NCI-H226 (cell line): ENCODE measurements around the gene FAM98B.
"Not testable (repeated sequence)": the region's sequence is repeated elsewhere in the genome, so short reads cannot be mapped to it uniquely, and the experiment has no call there.

Experiments
- DNase-seq: peaks from one replicate; pipeline ENCODE4 v3.0.0-alpha.2; 2015

FAM98B gene

DNA sequence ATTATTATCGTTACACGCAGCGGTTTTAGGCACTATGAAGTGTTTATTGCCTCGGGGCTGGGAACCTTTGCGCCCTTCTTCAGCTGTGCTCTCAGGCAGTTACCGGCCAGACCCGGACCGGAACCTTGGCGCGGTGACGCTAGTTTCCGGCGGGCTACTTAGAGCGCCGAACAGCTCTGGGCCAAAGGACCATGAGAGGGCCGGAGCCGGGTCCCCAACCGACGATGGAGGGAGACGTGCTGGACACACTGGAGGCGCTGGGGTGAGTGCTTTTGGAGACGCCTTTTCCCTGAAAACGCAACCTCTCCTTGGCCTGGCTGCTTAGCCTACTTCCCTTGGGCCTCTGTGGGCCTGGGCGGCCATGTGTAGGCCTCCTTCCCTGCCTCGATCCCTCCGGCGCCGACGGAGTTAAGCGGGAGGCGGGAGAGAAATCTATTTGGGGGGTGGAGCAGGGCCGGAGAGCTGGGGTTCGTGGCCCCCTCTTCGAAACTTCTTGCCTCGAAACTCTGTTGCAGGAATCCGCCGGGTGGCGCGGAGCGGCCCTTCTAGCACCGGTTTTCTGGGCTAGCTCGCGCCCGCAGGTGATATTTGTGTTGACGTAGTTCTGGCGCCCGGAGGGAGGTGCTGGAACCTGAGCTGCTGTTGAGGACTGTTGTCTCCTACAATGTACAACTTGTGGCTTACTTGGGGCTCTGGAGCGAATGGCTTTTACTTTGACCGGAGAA lies at the start of gene FAM98B:
TSS of gene FAM98B (plus strand) at position 157 of the 725 bp plus-strand sequence. CDS start at position 192, 35 bp downstream.
- DNase-seq: peak; percentile 77

DNA sequence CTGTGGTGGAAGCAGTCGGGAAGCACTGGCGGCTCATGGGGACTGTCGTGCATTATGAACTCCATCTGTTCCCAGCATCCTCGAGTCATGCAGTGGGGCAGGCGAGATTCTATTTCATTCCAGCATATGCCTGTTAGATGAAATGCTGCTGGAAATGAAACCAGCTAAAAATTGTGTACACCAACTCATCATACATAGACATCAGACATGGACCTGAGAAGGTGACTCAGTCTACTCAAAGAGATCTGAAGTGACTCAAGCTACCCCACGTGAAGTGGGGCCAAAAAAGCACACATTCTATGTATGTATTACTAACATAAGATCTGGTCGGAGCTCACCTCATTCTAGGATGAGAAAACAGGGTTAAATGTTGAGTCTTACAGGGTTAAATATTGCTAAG lies 47.5 kb upstream of the FAM98B start:
- DNase-seq: no peak

DNA sequence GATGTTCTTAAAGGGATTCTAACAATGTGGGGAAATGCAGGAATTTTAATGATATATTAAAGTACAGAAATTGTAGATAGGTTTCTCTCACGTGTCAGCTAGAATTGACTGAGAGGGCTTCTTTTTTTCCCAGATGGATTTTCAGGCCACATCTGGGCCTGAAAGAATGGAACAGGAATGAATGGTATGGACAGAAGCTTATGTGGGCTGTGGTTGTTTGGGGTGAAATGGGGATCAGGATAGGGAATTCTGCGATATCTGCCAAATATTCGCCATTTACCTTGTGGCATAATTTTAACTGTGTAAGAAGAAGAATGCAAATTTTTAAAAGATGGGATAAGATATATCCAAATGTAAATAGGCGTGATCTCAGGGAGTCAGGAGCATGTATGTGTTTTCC lies 45.4 kb upstream of the FAM98B start:
- DNase-seq: no peak

DNA sequence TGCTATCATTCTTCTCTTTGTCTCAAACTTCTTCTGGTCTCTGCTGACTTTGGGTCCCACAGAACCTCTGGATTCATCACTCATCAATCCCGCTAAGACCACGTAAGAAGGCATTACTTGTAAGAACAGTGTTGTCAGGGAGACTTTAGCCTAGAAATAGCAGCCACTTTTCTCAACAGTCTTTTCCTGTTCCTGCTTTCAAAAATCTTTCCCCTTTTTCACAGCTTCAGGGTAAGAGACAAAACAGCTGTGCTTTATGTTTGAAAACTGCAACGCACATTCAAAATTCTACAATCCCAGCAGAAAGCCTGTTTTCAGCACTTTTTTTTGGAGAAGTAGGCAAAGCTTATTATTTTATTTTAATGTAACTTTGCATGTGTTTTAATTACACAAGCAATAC lies 42.0 kb upstream of the FAM98B start:
- DNase-seq: no peak

DNA sequence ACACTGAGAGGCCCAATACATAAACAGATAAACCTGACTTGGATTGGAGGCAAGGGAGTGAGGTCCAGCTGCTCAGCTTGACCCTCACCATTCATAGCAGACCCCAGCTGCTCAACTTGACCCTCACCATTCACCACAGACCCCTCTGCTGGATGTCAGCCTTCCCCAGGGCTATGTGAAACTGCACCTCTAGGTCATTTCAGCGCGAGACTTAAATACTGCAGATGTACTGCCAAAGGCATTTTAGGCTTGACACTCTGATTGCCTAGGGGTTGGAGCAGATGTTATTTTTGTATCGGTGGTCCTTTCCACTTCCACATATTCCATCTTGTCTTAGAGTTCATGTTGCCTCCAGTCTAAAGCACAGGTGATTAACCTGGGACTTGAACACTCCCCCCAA lies 41.5 kb upstream of the FAM98B start:
- no peak for DNase-seq

DNA sequence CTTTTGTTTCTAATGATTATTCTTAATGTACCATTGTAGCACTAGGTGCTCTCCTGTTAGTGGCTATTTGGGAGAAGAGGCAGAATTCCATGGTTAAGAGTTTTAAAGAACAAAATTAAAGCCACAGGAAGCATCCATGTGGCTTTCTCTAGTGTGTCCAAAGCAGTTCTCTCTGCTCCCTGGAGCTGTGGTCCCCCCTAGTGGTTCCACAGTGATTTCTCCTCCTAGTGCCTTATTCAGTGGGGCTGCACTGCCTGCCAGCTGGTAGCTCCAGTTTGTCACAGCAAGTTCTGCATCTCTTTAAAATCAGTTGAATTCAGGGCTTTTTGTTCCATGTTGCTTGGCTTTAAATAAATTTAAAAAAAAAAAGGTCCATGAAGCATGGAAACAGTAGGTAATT lies 39.6 kb upstream of the FAM98B start:
- DNase-seq: peak; percentile 8

DNA sequence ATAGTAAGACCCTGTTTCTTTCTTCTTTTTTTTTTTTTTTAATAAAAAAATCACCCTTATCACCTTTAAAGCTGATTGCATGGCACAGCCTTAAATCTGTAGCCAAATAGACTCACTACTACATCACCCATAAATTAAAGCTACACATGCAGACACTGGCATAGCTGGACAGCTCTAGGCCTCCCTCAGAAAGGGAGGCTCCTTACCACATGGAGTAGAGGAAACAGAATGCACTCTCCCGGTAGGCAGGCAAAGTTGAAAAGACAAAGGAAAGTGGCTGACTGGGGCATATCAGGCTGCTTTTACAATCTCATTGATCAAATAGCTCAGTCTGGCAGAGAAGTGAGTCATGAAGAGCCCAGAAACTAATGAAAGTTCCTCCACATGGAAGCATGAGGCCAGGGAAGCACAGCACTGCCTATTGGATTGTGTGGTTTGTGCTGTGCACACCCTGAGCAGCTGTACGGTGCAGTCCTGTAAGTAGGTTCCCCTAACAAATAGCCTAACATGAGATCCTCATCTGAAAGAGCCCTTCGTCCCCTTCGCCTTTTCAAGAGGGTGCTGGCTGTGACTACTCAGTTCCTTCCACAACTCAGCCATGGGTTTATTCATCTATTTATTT lies 32.7 kb upstream of the FAM98B start:
- no peak for DNase-seq

DNA sequence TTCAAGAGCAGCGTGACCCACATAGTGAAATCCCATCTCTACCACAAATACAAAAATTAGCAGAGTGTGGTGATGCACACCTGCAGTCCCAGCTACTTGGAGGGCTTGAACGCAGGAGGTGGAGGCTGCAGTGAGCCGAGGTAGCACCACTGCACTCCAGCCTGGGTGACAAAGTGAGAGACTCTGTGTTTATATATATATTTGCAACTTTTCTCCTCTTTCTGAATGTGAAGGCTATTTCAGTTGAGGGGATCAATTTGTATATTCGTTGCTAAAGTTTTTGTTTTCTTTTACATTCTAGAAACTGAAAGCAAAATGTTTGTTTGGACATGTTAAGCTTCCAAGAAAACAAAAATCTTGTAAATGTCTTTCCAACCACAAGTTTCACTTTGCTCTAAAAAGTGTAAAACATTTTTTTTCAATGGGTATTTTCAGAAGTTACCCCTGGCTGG lies 29.8 kb upstream of the FAM98B start:
- DNase-seq: no peak

DNA sequence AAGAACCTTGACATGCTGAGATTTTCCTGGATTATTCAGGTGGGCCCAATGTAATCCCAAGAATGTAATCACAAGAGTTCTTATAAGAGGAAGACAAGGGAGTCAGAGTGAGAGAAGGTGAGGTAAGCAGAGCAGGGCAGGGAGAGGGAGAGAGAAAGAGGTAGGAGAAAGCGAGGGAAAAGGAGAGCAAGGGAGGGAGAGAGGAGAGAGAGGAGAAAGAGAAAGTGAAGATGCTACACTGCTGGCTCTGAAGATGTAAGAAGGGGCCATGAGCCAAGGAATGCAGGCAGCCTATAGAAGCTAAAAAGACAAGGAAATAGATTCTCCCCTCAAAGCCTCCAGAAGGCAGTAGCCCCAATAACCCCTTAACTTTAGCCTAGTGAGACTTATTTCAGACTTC lies 28.7 kb upstream of the FAM98B start:
- no peak for DNase-seq

DNA sequence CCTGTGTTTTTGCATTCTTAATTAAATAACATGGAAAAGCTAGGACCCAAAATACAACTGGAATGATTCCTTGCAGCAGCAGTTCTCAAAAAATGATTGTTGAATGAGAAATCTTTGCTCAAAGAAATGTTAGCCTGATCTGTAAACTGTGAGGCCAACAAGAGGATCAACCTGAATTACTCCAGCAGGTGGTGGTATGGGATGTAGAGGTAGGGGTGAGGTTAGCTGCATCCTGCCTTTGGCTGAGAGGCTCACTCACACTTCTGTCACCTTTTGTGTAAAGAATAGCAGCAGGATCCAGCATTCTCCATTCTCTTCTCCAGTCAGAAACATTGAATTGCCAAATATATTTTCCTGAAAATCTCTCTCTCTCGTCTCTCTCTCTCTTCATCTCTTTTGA lies 26.5 kb upstream of the FAM98B start:
- DNase-seq: no peak

DNA sequence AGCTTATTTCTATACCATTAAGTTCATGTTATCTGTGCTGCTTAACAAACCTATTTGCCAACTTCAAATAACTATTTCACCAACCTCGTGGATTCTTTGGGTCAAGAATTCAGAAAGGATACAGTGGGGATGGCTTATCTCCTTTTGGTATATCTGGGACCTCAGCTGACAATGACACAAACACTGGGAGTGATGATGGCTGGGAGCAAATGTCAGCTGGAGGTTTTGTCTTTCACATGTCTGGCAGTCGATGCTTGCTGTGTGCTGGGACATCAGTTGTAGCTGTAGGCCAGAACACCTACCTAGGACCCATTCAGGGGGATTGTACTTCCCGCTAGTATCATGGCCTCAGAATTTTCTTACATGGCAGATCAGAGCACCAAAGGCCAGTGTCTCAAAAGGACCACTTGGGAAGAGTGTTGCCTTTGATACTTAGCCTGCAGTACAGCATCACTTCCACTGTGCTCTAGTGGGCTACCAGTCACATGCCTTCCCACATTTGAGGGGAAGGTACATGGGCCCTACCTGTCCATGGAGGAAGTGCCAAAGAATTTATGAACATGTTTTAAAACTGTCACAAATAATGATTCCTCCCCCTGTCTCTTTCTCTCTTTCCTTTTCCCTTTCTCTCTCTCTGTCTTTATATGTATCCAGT lies 23.7 kb upstream of the FAM98B start:
- DNase-seq: no peak

DNA sequence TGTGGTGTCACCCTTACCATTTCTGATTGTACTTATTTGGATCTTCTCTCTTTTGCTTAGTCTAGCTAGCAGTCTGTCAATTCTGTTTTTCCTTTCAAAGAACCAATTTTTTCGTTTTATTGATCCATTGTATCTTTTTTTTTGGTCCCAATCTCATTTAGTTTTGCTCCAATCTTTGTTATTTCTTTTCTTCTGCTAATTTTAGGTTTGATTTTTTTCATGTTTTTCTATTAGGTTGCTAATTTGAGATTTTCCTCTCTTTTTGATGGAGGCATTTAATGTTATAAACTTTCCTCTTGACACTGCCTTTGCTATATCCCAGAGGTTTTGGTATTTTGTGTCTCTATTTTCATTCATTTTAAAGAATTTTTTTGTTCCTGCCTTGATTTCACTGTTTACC lies 16.9 kb upstream of the FAM98B start:
- DNase-seq: no peak

DNA sequence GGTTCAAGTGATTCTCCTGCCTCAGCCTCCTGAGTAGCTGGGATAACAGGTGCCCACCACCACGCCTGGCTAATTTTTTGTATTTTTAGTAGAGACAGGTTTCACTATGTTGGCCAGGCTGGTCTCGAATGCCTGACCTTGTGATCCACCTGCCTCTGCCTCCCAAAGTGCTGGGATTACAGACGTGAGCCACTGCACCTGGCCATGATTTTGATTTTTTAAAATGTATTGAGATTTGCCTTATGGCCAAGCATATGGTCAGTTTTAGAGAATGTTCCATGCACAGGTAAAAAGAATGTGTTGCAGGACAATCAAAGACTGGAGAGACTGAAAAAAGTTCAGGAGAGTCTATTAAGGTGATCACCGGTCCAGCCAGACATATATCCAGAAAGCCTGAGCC lies 16.3 kb upstream of the FAM98B start:
- not testable (repeated sequence) for DNase-seq

DNA sequence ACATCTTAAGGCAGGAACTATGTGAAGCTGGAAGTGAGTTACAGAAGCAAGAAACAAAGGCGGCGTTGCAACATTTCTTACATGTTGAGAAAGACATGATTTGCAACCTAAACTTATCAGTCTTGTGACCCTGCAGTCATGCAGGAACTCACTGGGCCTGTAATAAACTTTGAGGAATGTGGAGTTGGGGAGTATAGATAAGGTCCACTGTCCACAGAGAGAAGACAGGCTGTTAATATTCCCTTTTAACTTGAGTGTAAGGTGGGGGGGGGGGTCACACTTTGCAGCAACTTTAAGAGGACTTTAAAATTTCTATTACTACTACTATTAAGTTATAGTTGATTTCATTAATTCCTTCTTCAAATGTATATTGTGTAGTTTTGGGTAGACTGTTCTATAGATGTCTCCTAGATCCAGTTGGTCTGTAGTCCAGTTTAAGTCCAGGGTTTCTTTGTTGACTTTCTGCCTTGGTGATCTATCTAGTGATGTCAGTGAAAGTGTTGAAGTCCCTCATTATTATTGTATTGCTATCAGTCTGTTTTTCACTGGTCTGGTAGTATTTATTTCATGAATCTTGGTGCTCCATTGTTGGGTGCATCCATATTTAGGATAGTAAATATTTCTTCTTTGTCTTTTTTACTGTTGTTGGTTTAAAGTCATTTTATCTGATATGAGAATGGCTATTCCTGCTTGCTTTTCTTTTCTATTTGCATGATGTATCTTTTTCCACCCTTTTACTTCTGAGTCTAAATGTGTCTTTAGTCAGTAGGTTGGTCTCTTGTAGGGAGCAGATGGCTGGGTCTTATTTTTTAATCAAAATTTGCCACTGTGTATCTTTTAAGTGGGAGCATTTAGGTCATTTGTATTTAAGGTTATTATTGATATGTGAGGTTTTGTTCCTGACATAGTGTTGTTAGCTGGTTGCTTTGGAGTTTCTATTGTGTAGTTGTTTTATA lies 15.6 kb upstream of the FAM98B start:
- peak; percentile 27 for DNase-seq

DNA sequence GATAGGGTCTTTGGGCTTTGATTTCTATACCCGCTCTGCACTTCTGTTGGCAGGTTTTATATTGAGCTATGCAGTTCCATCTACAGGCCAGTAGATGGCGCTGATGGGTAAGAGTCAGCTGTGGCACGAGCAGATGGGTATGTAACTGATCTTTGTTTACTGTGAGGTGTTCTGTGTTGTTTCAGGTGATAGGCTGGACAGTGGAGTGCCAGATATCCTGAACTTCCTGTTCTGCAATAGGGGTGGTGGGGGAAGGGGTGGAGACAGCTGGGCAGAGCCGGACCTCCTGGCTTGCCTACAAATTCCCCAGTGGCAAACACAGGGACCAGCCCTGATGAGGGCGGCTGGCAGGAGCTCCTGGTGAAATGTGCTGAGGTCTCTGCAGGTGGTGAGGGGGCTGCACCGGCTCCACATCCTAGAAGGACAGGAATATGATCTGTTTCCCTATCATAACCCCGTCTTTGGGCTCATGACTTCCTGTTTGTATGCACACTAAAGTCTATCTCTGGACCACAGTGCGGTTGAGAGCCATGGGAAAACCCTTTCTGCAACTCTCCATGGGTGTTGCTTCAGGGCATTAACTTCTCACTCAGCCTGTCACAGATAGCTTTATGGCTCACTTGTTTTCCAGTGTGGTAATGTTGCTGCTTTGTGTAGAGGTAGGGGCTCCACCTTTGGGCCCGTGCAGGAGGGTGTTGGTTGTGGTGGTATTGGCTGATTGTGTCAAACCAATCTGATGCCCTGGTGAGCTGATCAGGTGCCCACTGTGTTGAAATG lies 13.4 kb upstream of the FAM98B start:
- peak; percentile 22 for DNase-seq

DNA sequence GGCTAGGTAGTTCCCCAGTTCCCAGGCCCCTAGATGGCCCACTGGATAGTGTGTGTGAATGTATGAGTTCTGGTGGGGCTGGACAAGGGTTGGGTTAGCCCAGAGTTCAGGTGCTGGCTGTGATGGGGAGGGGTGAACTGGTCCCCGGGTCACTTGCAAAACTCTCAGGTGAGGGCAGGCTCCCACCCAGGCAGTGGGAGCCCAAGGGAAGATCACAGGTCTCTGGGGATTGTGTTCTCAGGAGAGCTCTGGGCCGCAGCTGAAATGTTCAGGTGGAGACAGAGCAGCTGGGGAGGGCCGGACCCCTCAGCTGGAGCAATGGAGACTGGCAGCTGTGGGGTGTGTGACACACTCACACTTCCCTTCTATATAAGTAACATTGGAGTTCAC lies 12.8 kb upstream of the FAM98B start:
- no peak for DNase-seq

DNA sequence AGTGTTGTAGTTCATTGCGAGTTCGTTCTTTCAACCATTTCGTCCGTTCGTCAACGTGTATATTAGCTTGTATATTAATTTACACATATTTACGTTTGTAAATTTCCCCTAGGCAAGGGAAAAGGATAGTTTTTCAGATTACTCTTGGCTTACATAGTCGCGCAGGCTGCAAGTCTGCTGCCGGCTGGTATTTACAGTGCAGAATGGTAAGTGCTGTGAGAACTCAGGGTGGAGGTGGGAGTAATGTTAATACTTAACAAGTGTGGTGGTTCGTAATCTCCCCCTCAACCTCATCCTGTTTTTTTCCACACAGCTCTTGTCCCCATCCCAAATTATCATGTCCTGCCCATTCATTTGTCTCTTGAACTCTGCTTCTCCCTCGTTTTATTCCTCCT lies 766 bp downstream of the FAM98B start:
- DNase-seq: no peak

DNA sequence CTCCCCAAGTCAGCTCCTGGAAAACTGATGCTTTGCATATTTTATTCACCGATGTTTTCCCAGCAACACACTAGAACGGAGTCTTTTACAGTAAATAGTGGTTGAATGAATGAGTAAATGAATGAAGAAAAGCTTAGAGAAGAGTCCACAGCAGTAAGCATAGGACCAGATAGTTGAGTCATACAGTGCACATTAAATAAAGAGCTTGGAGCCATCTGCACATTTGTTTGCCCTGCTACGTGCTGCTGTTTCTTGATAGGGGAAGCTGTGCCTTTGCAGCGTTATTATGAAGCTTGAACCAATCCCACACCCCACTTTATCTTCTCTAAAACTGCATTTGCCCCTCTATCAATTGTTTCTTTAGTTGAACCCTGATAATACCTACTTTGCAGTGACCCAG lies 1.2 kb downstream of the FAM98B start:
- no peak for DNase-seq

DNA sequence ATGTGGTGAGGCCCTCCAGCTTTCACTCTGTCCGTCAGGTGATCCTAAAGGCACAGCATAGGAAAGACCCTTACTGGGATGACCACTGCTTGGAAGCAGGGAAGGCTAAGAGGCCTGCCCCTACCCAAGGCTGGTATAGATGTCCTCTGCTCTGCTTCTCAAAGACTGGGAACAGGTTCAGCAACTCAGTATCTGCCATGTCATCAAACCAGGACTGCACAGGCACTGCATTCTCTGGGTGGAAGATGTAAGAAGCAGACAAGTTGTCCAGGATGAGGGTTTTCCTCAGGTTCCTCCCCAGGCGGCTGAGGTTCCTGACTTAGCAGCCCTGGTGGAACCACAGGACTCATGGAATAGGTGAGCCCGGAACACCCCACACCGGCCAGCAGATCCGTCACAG lies 4.7 kb downstream of the FAM98B start:
- DNase-seq: no peak

DNA sequence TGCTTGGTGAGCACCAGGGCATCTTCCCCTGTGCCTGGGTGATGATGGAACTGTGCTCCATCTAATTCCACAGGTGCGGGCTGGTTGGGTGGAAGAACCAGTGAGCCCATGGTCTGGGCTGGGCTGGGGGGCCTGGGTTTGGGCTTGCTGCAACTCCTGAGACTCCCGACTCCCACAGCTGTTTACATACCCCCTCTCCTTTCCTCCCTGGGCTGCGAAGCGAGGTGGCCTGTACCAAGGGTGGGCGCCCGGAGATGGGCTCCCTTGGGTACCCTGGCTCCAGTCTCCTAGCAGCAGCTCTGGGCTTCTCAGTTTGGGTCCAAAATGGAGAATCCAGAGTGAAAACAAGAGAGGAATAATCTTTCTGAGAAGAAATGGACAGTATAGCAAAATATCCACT lies 5.6 kb downstream of the FAM98B start:
- DNase-seq: no peak

DNA sequence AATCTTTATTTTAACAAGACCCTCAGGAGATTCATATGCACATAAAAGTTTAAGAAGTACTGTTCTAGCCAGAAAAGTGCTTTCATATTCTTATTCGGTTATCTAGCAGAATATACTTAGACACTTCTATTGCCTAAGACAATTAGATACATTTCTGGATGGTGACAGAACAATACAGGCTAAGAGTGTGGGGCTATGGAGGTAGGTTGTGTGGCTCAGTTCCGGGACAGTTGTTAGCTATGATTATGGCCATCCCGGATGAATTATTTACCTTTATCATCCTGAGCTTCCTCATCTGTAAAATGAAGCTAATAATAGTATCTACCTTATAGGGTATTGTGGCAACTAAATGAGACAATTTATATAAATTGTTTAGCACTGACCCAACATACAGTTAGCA lies 6.6 kb downstream of the FAM98B start:
- DNase-seq: no peak
